ENCODE results near the gene CRACR2A. TPM values are rescaled to one million over a fixed set of nuclear protein-coding genes. Genes with fewer than 3 reads are reported as not detected.

Gene CRACR2A
- total RNA-seq, 4 donors from 2014 or later: 2.2 to 11.8 (median 5.0) TPM

DNA sequence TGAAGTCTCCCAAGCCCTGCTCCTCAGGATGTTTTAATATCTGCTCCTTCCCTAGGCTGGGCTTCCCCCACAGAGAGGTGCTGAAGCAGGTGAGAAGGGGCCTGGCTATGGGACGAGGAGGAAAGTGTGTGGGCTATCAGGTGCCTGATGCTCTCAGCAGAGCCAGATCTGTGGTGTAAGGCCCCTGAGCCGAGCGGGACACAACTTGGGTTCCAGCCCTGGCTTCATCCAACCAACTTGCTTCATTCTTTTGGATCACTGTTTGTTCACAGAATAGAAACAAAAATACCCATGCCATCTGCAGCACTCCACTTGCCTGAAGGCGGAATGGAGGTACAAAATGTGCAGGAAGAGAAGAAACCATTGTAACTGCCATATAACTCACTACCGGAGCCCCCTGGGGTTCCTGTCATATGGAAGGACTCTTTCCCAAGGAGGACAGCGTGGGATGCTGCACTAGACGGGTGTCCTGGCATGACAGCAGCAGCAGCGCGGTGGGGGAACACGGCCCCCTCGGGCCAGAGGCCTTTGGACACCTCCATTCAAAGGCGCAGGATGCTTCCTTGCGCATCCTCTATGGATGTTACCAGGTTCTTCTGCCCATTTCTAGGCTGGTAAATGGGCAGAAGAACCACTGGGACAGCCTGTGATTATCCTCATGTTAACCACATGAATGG is 95.8 kb downstream of the CRACR2A start:
- no peak for DNase-seq (ENCODE audit: low spot score)
- TF ChIP-seq, protein P1, sequence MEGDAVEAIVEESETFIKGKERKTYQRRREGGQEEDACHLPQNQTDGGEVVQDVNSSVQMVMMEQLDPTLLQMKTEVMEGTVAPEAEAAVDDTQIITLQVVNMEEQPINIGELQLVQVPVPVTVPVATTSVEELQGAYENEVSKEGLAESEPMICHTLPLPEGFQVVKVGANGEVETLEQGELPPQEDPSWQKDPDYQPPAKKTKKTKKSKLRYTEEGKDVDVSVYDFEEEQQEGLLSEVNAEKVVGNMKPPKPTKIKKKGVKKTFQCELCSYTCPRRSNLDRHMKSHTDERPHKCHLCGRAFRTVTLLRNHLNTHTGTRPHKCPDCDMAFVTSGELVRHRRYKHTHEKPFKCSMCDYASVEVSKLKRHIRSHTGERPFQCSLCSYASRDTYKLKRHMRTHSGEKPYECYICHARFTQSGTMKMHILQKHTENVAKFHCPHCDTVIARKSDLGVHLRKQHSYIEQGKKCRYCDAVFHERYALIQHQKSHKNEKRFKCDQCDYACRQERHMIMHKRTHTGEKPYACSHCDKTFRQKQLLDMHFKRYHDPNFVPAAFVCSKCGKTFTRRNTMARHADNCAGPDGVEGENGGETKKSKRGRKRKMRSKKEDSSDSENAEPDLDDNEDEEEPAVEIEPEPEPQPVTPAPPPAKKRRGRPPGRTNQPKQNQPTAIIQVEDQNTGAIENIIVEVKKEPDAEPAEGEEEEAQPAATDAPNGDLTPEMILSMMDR (IDR thresholded peaks at IDR 0.05): no peak
- no peak for ATAC-seq (ENCODE audit: low FRiP score)

DNA sequence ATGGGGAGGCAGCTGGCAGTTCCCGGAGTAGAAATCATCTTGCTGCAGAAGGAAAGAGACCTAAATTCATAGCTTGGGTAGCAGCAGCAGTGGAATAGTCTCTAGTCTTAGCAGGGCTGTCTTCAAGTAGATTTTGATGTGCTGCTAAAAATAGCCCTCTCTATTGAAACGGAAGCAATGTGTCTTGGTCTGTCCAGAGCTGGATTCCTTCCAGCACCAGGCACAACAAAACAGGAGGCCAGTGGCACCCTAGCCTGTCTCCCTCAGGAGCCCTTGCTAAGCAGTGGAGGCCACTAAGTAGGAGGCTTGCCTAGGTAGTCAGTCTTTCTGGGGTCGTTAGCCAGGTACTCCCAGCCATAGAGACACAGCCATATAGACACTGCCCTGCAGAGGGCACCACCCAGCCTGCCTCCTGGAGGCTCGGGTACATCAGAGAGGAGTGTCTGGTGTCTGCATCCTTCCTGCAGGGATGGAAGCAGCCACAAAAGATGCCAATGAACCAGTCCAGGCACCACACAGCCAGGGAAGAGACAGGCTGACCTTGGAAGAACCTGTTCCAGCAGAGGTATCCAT is 97.5 kb downstream of the CRACR2A start:
- no peak for ATAC-seq (ENCODE audit: low FRiP score)
- no peak for DNase-seq (ENCODE audit: low spot score)

GRCh38 chr12:3651585-3652424 is 101.1 kb downstream of the CRACR2A start:
- DNase-seq (ENCODE audit: low spot score): no peak

More for the DNA sequence above, 97.5 kb downstream of the CRACR2A start:
- TF ChIP-seq, protein P1 (IDR thresholded peaks at IDR 0.05): no peak

GRCh38 chr12:3647504-3647903 is 105.4 kb downstream of the CRACR2A start:
- no peak for ATAC-seq (ENCODE audit: low FRiP score)
- TF ChIP-seq, protein P1 (IDR thresholded peaks at IDR 0.05): no peak
- DNase-seq (ENCODE audit: low spot score): no peak

More at GRCh38 chr12:3651585-3652424, 101.1 kb downstream of the CRACR2A start:
- TF ChIP-seq, protein P1 (IDR thresholded peaks at IDR 0.05): no peak
- ATAC-seq (ENCODE audit: low FRiP score): no peak

- ATAC-seq (ENCODE audit: low FRiP score) (no peak), DNase-seq (ENCODE audit: low spot score) (no peak)
- TF ChIP-seq, protein P1 (IDR thresholded peaks at IDR 0.05): no peak
Measured at GRCh38 chr12:3646561-3647241, 106.2 kb downstream of the CRACR2A start.

GRCh38 chr12:3645091-3645490 is 107.8 kb downstream of the CRACR2A start:
- TF ChIP-seq, protein P1 (IDR thresholded peaks at IDR 0.05): no peak

More at GRCh38 chr12:3645091-3645490, 107.8 kb downstream of the CRACR2A start:
- DNase-seq (ENCODE audit: low spot score) (no peak), ATAC-seq (ENCODE audit: low FRiP score) (no peak)

Measured in omental fat pad (tissue), 4 donors.